Ascending aorta (tissue), 2 donors: ENCODE data around the gene NANOS3. TPM values are rescaled to one million over a fixed set of nuclear protein-coding genes. Genes with fewer than 3 reads are reported as not detected.

ENCODE experiments used
- DNase-seq, 2 donors: peaks; one replicate each; pipeline ENCODE4 v3.0.0-alpha.2; 2019; ENCODE audit warnings: low spot score in 2 of 2
- H3K27ac ChIP-seq, 2 donors: fragments of 200-600 bp; sonication (generic); one replicate each; pipeline ENCODE4 v1.5.1; 2016 to 2017; ENCODE audit warnings: mild to moderate bottlenecking in 1 of 2
- H3K27me3 ChIP-seq: fragments of 200-600 bp; sonication (generic); one replicate; pipeline ENCODE4 v1.5.1; 2017
- H3K36me3 ChIP-seq, 2 donors: fragments of 200-600 bp; sonication (generic); one replicate each; pipeline ENCODE4 v1.5.1; 2016
- H3K4me1 ChIP-seq, 2 donors: fragments of 200-600 bp; sonication (generic); one replicate each; pipeline ENCODE4 v1.5.1; 2016 to 2017; ENCODE audit warnings: mild to moderate bottlenecking in 1 of 2
- H3K4me3 ChIP-seq, 2 donors: fragments of 200-600 bp; sonication (generic); one replicate each; pipeline ENCODE4 v1.5.1; 2016 to 2017; ENCODE audit warnings: mild to moderate bottlenecking in 1 of 2
- H3K9me3 ChIP-seq, 2 donors: fragments of 200-600 bp; sonication (generic); one replicate each; pipeline ENCODE4 v1.5.1; 2016
- intact Hi-C: fragments of 100-400 bp; cut with DNase I; formaldehyde crosslinking; loops from one replicate; pipeline ENCODE4 v1.15.1; 2023
- total RNA-seq: library from RNA; depleted of rRNA; stranded (reverse); fragments of >200 nt; gene quantifications from one replicate; pipeline ENCODE4 v1.1.0, GENCODE V29; 2016
- TF ChIP-seq, protein P1 (sequence below), 3 experiments: fragments of 200-600 bp in 2 of 3; fragments of 450-650 bp in 1 of 3; sonication (generic) in 2 of 3; IDR thresholded peaks; one replicate each; pipeline ENCODE4 v1.5.1; 2016 to 2019; ENCODE audit warnings: antibody characterized with exemption in 3 of 3, mild to moderate bottlenecking in 1 of 3, moderate library complexity in 1 of 3

Gene NANOS3
- total RNA-seq, 1 donor from 2014 or later = not detected

DNA sequence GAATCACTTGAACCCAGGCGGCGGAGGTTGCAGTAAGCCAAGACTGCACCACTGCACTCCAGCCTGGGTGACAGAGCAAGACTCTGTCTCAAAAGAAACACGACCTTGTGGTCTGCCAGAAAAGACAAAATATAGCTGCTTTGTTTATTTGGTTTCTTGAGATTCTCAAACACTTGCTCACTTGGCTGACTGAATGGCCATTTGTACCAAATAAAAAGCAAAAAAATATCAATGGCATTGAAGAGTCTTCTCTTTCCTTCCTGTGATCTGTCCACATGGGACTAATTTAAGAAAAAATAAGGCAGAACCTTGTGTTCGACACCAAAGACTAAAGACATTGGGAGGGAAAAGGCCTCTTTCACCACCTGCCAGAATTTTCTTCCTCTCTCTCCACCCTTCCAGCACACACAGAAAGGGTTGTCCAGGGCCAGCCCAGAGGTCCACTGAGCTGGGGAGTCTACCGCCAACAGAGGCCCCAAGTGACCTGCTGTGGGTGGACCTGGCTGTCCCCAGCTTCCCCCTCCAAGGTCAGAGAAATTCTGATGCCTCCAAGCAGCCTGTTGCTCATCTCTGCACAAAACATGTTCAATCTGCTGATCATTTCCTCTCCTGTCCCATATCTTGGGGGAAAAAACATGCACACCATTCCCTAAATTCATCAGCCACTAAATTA, 23.1 kb downstream of the NANOS3 start:
- no peak overlapping the region for H3K27ac ChIP-seq
- H3K9me3 ChIP-seq = no peaks in the 10 kb centered on the region
- H3K27me3 ChIP-seq = no peaks in the 10 kb centered on the region
- TF ChIP-seq, protein P1, sequence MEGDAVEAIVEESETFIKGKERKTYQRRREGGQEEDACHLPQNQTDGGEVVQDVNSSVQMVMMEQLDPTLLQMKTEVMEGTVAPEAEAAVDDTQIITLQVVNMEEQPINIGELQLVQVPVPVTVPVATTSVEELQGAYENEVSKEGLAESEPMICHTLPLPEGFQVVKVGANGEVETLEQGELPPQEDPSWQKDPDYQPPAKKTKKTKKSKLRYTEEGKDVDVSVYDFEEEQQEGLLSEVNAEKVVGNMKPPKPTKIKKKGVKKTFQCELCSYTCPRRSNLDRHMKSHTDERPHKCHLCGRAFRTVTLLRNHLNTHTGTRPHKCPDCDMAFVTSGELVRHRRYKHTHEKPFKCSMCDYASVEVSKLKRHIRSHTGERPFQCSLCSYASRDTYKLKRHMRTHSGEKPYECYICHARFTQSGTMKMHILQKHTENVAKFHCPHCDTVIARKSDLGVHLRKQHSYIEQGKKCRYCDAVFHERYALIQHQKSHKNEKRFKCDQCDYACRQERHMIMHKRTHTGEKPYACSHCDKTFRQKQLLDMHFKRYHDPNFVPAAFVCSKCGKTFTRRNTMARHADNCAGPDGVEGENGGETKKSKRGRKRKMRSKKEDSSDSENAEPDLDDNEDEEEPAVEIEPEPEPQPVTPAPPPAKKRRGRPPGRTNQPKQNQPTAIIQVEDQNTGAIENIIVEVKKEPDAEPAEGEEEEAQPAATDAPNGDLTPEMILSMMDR (IDR thresholded peaks at IDR 0.05) = no peak
- intact Hi-C loops = no loop called here
- no peaks in the 10 kb centered on the region for H3K36me3 ChIP-seq
- H3K4me3 ChIP-seq = no peak overlapping the region
- H3K4me1 ChIP-seq = no peaks in the 10 kb centered on the region
- DNase-seq = no peak

- TF ChIP-seq, protein P1 (IDR thresholded peaks at IDR 0.05) = peak in 1 of 3 experiments; percentile 24
- H3K9me3 ChIP-seq = no peaks in the 10 kb centered on the region
- no peaks in the 10 kb centered on the region for H3K36me3 ChIP-seq
- DNase-seq = no peak
- no peak overlapping the region for H3K4me3 ChIP-seq
- H3K4me1 ChIP-seq = peaks cover 4 to 13% of the 10 kb centered on the region in 2 donors
- intact Hi-C loops = no loop called here
- H3K27me3 ChIP-seq = no peaks in the 10 kb centered on the region
- H3K27ac ChIP-seq = no peak overlapping the region
Observed at GRCh38 chr19:13902993-13903555, 26.1 kb downstream of the NANOS3 start.

DNA sequence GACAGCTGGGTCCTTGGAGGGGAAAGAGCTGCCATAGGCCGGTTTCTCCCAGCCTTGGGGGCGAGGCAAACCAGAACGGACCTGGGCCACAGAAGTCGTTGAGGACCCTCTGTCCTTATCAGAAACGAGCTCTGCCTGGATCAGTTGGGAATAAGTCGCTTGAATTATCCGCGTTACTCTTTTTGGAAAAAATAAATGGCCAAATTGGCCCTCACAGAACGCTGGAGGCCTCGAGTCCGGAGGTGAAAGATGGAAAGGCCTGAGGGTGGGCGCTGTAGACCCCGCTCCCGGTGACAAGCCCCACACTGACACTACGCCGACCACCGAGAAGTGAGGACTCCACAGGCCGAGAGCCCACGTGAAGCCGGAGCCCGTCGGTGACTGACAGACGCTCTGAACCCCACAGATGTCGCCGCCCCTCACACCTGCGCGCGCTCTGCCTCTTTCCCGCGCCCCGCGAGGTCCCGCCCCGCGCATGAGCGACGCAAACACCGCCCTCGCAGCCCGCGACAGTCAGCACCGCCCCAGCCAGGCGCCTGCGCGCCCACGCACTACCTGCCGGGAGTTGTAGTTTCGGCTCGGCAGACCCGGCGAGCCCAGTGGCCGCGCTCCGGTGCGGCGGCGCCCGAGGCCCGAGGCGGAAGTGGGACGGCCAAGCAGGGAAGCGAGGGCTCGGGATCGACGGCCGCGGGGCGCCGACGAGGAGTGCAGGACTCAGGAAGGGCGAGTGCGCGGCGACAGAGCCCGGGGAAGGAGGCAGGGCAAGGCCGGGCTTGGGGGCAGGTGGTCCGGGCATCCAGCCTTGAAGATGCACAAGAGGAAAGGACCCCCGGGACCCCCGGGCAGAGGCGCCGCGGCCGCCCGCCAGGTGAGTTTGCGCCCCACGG, 28.9 kb downstream of the NANOS3 start, which contains the start of the genes BRME1 and CC2D1A:
TSS of gene BRME1 (minus strand) at position 484 of the 887 bp plus-strand sequence. CDS start 1,225 bp downstream, outside the sequence.
TSS of gene CC2D1A (plus strand) at position 568 of the 887 bp plus-strand sequence. CDS start at position 809, 241 bp downstream.
- Histone ChIP-seq H3K9me3 (no peaks in the 10 kb centered on the region), H3K4me1 (peaks cover 4 to 13% of the 10 kb centered on the region in 2 donors), H3K27ac (peak within 1 kb of the TSS; percentile 9 to 60), H3K4me3 (peak within 1 kb of the TSS; percentile 70 to 96), H3K27me3 (no peaks in the 10 kb centered on the region), H3K36me3 (peaks cover 3 to 13% of the 10 kb centered on the region in 2 donors)
- peak; percentile 60 to 94 for DNase-seq
- intact Hi-C loops = loop anchor here (2.0 kb wide), 2 partner anchors 25 to 101 kb away; partner anchors contain the start of gene RFX1
- TF ChIP-seq, protein P1 (IDR thresholded peaks at IDR 0.05) = no peak

DNA sequence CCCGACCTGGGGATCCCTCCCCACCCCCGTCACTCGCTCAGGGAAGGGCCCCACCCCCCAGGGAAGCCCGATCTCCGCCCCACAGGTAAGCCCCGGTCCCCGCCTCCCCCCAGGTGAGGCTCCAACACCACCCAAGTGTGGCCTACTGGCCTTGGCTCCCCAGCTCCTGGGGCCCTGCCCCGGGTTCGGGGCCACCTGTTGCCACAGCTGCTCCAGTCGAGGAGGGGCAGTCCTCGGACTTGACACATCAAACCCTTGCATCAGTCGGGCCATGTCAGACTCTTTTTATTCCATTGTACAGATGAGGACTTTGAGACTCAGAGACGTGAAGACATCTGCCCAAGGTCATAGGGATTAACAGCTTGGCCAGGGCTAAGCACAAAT, 29.6 kb downstream of the NANOS3 start:
- TF ChIP-seq, protein P1 (IDR thresholded peaks at IDR 0.05) = no peak
- Histone ChIP-seq H3K36me3 (peaks cover 3 to 15% of the 10 kb centered on the region in 2 donors), H3K4me1 (peaks cover 4 to 13% of the 10 kb centered on the region in 2 donors), H3K27ac (peak overlapping the region; percentile 9 to 60), H3K9me3 (no peaks in the 10 kb centered on the region), H3K4me3 (peak overlapping the region; percentile 70 to 96), H3K27me3 (no peaks in the 10 kb centered on the region)
- intact Hi-C loops = loop anchor here (2.0 kb wide), 2 partner anchors 26 to 100 kb away; partner anchors contain the start of gene RFX1
- no peak for DNase-seq

DNA sequence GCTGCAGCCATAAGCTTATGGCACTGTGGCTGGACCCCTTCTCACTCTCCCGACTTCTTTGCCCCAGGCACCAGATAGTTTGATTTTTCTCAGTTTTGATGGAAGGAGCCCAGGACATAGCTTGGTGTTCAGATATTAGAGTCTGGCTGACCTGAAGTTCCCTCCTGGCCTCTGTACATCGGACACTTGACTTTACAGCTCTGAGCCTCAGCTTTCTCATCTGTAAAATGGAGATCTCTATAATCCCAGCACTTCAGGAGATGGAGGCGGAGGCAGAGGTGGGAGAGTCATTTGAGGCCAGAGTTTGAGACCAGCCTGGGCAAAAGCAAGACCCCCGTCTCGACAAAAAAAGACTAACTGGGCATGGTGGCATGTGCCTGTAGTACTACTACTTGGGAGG, 30.0 kb downstream of the NANOS3 start:
- DNase-seq = no peak
- intact Hi-C loops = loop anchor here (2.0 kb wide), 2 partner anchors 26 to 100 kb away; partner anchors contain the start of gene RFX1
- H3K36me3 ChIP-seq = peaks cover 3 to 15% of the 10 kb centered on the region in 2 donors
- no peaks in the 10 kb centered on the region for H3K9me3 ChIP-seq
- H3K4me1 ChIP-seq = peaks cover 4 to 13% of the 10 kb centered on the region in 2 donors
- no peak overlapping the region for H3K27ac ChIP-seq
- TF ChIP-seq, protein P1 (IDR thresholded peaks at IDR 0.05) = no peak
- peak overlapping the region; percentile 70 to 96 for H3K4me3 ChIP-seq
- no peaks in the 10 kb centered on the region for H3K27me3 ChIP-seq
